Esophagus squamous epithelium (tissue), 4 donors: Measurements from ENCODE around the gene CCDC15.

Experiments
- CTCF ChIP-seq, 6 experiments: fragments of 450-650 bp in 4 of 6; fragments of 200-600 bp in 2 of 6; sonication (generic) in 2 of 6; IDR thresholded peaks; one replicate each; pipeline ENCODE4 v1.5.1; 2016 to 2019; ENCODE audit warnings: antibody characterized with exemption in 6 of 6, mild to moderate bottlenecking in 4 of 6, moderate library complexity in 4 of 6
- POLR2A ChIP-seq, 4 donors: fragments of 450-650 bp; IDR thresholded peaks; one replicate each; pipeline ENCODE4 v1.6.1; 2017; ENCODE audit warnings: antibody characterized with exemption in 4 of 4, mild to moderate bottlenecking in 4 of 4, moderate library complexity in 3 of 4

GRCh38 chr11:125068368-125068767 is 114.4 kb downstream of the CCDC15 start:
- TF ChIP-seq POLR2A (IDR thresholded peaks at IDR 0.05), result no peak
- no peak for TF ChIP-seq CTCF (IDR thresholded peaks at IDR 0.05)
